HG03280 (cell line): ENCODE results near the gene SOX6.

ENCODE experiments used
- ATAC-seq: cut with Tn5 transposase; IDR thresholded peaks from one replicate; pipeline ENCODE4 v1.9.1; 2021; ENCODE audit warnings: mild to moderate bottlenecking, moderate library complexity; ENCODE audit not compliant: unreplicated experiment

SOX6 gene

GRCh38 chr11:16194566-16194965, 161.8 kb downstream of the SOX6 start:
- ATAC-seq = no peak

- no peak for ATAC-seq
These were observed 162.4 kb downstream of the SOX6 start for GRCh38 chr11:16193897-16194381.

DNA sequence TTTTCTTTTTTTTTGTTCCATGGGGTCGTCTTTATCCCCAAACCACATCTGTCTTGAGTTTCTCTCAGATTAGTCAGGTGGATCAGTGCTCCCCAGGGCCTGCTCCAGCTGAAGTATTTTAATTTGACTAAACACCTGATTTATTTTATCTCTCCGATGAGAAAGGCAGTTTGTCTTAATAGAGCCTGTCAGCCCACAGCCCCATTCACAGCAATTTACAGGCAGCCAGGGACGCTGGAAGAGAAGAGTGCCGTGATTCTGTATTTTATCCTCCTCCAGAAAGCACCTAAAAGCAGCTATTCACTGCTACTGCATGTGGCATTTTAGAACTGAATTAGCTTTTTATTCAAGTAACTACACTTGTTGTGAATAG, 164.5 kb downstream of the SOX6 start:
- ATAC-seq = no peak

DNA sequence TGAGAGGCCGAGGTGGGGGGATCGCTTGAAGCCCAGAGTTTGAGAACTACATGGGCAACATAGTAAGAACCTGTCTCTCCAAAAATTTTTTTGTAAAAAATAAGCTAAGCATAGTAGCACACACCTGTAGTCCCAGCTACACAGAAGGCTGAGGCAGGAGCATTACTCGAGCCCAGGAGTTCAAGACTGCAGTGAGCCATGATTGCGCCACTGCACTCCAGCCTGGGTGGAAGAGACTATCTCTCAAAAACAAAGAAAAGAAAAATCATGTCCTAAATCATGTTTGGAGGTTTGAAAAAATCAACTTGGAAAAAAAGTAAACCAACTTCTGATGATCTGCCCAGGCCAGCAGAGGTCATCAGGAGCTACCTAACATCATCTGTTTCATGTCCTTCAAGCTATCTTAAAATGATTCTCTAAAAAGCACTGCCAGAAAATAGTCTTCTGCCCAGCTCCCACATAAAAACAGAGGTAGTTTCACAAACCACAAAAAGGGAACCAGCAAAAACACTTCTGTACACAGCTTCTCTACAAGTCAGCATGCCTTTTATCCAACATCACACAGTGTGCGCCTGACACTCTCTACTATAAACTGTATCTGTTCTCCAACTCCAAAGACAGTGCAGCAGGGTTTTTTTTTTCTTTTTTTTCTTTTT, 165.0 kb downstream of the SOX6 start:
- no peak for ATAC-seq

- ATAC-seq = no peak
These were observed 169.7 kb downstream of the SOX6 start for GRCh38 chr11:16186680-16187079.

- no peak for ATAC-seq
These were observed 171.3 kb downstream of the SOX6 start for GRCh38 chr11:16185042-16185441.

DNA sequence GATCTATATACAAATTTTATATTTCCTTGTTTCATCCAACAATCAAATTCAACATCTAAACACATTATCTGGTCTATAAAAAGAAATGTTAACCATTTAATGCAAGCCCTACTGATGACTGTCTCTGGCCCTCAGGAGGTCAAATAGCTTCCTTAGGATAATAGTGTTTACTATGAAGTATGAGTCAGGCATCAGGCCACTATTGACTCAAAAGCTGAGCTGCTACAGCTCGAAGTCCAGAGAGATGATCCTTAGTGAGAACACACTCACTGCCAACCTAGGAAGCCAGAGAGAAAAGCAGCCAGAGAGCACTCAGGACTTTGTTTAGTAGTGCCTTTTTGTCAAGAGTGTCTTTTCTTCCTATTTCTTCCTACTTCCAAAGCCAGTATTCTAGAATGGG, 171.8 kb downstream of the SOX6 start:
- no peak for ATAC-seq

- ATAC-seq = no peak
These were observed 173.8 kb downstream of the SOX6 start for GRCh38 chr11:16182553-16182952.

- ATAC-seq = no peak
These were observed 175.5 kb downstream of the SOX6 start for GRCh38 chr11:16180868-16181267.

GRCh38 chr11:16179676-16180075, 176.7 kb downstream of the SOX6 start:
- ATAC-seq = no peak

- ATAC-seq = no peak
These were observed 178.1 kb downstream of the SOX6 start for GRCh38 chr11:16178273-16178672.

- no peak for ATAC-seq
These were observed 178.7 kb downstream of the SOX6 start for GRCh38 chr11:16177688-16178087.

DNA sequence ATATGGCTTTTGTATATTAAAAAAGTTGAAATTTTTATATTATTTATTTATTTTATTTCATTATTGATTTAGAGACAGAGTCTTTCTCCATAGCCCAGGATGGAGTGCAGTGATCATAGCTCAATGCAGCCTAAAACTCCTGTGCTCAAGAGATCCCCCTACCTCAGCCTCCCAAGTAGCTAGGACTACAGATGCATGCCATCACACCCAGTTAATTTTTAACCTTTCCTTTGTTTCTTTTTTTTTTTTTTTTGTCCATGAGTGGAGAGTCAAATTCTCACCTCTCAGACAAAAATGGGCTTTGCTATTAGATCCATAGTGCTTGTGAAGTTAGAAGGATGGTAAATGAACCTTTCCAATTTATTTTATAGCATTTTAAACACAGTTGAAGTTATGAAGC, 182.5 kb downstream of the SOX6 start:
- no peak for ATAC-seq

GRCh38 chr11:16171882-16172281, 184.5 kb downstream of the SOX6 start:
- no peak for ATAC-seq

GRCh38 chr11:16169956-16170847, 186.1 kb downstream of the SOX6 start:
- ATAC-seq = no peak

DNA sequence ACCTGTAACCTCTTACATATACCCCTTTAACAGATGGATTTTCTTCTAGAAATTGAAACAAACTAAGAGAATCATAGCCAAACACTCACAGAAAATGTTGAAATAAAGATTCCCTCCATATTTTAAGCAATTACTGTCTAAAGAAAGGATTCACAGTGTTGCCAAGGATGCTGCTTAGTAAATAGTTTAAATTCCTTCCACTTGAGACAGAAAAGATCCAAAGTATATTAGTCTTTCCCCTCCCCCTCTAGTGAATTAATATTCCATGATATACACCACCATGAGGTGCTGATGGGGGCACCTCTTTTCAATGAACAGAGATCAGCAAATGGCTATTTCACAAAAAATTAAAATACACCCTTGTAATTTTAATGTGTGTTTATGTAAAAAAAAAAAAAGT, 186.8 kb downstream of the SOX6 start:
- ATAC-seq = no peak

- no peak for ATAC-seq
These were observed 188.4 kb downstream of the SOX6 start for GRCh38 chr11:16167706-16168487.

- ATAC-seq = no peak
These were observed 189.8 kb downstream of the SOX6 start for GRCh38 chr11:16166571-16166970.

GRCh38 chr11:16160146-16160545, 196.2 kb downstream of the SOX6 start:
- no peak for ATAC-seq

DNA sequence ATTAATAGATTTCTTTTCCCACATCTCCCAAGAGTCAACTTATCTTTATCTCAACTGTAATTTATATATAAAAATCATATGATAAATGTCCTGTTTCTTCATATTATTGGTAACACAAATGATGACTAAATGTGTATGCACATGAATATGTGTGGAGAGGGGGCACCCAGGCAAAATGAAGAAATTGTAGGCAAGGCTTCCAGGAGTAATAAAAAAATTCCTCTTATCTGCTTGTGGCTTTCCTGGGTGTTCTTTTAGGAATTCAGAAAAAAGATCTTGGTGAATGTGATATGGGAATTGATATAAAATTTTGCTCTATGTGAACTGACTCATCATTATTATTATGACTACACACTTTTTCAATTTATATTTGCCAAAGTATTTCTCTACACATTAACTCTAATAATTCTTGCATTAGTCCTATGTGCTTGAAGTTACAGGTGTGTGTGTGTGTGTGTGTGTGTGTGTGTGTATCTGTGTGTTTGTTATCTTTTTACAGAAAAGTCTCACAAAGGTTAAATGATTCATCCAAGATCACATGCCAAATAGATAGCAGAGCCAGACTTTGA, 197.8 kb downstream of the SOX6 start:
- ATAC-seq = no peak

DNA sequence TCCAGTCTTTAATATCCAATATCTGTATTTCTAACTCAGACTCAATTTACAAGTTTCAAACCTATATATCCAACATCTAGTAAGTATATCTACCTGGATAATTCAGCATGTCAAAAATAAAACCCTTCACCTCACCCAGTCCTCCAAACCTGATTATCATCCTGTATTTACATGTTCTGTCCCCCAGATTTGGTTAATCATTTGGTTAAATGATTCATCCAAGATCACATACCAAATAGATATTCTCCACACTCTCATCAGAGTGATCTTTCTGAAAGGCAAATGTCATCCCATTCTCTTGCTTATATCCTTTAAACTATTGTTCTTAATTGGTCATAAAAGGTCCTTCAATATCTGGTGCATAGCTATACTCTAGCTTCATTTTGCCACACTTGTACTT, 199.0 kb downstream of the SOX6 start:
- no peak for ATAC-seq
